RWPE2 (cell line): ENCODE results near the gene PTTG2.
"Not testable (repeated sequence)": the region's sequence is repeated elsewhere in the genome, so short reads cannot be mapped to it uniquely, and the experiment has no call there.

Experiments used
- ATAC-seq: fragments of 200-7000 bp; cut with Tn5 transposase; 3 replicates; pipeline ENCODE4 v1.9.1; 2021; ENCODE audit warnings: low read depth
- DNase-seq: peaks from one replicate; pipeline ENCODE4 v3.0.0-alpha.2; 2020; ENCODE audit warnings: low spot score
- H3K27ac ChIP-seq: fragments of 450-650 bp; 2 replicates; pipeline ENCODE4 v1.5.1; 2017; ENCODE audit warnings: mild to moderate bottlenecking; ENCODE audit not compliant: poor library complexity, severe bottlenecking
- H3K27me3 ChIP-seq: fragments of 250-450 bp; sonication (Bioruptor Pico); 2 replicates; pipeline ENCODE4 v1.5.1; 2021; ENCODE audit warnings: mild to moderate bottlenecking, moderate library complexity; ENCODE audit not compliant: insufficient read depth, poor library complexity, severe bottlenecking
- H3K36me3 ChIP-seq: fragments of 250-450 bp; sonication (Bioruptor Pico); 2 replicates; pipeline ENCODE4 v1.5.1; 2020; ENCODE audit warnings: low read depth, mild to moderate bottlenecking, moderate library complexity
- H3K4me1 ChIP-seq: fragments of 250-450 bp; sonication (Bioruptor Pico); 2 replicates; pipeline ENCODE4 v1.5.1; 2021; ENCODE audit warnings: mild to moderate bottlenecking, moderate library complexity; ENCODE audit not compliant: insufficient read depth, poor library complexity, severe bottlenecking
- H3K4me3 ChIP-seq: fragments of 250-450 bp; sonication (Bioruptor Pico); 2 replicates; pipeline ENCODE4 v1.5.1; 2021; ENCODE audit warnings: mild to moderate bottlenecking, moderate library complexity; ENCODE audit not compliant: severe bottlenecking
- H3K9me3 ChIP-seq: fragments of 250-450 bp; sonication (Bioruptor Pico); 2 replicates; pipeline ENCODE4 v1.5.1; 2021; ENCODE audit warnings: mild to moderate bottlenecking, moderate library complexity; ENCODE audit not compliant: severe bottlenecking
- CTCF ChIP-seq: fragments of 450-650 bp; IDR thresholded peaks from one replicate; pipeline ENCODE4 v1.5.1; 2017; ENCODE audit warnings: mild to moderate bottlenecking, moderate library complexity; ENCODE audit not compliant: poor library complexity, severe bottlenecking

Gene PTTG2

DNA sequence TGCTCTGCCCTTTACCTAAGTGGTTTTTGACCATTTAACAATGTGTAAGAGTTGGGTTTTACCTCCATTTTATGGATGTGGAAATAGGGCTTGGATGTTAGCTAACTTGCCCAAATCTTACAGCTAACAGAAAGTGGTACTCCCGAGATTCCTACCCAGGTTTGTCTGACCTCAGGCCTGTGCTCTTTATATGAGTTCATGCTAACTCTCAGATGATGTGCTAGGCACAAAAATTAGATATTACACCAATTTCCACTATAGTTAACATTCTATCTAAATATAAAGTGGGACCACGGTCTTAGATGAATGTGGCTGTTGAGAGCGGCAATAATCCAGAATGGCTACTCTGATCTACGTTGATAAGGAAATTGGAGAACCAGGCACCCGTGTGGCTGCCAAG is at the start of gene PTTG2:
Gene PTTG2 (plus strand): TSS at position 301 of the 400 bp plus-strand sequence. CDS start 37 bp downstream, at position 338.
- TF ChIP-seq CTCF, result no peak
- ATAC-seq, result no peak
- no peak for DNase-seq
- no peaks in the 10 kb centered on the region for H3K9me3 ChIP-seq
- H3K4me3 ChIP-seq, result no peak within 1 kb of the TSS
- no peaks in the 10 kb centered on the region for H3K36me3 ChIP-seq
- H3K27ac ChIP-seq, result no peak within 1 kb of the TSS
- no peaks in the 10 kb centered on the region for H3K4me1 ChIP-seq
- no peaks in the 10 kb centered on the region for H3K27me3 ChIP-seq

DNA sequence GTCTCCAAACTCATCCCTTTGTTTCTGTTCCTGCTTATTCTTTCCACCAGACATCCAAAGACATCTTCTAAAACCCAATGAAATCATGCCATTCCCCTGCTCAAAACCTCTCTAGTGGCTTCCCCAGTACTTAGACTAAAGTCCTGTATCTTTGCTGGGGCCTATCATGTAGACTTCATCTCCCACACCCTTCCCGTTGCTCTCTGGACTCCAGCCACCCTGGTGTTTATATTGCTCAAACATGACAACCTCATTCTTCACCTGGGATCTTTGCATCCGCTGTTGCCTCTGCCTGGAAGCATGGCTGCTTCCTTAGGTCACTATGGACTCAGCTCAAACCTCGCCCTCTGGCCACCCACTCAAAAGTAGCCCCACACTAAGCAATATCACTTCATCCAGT is 45.7 kb upstream of the PTTG2 start:
- ATAC-seq, result no peak
- no peak for TF ChIP-seq CTCF
- no peak for DNase-seq

GRCh38 chr4:37917388-37917787 is 42.8 kb upstream of the PTTG2 start:
- no peak for TF ChIP-seq CTCF
- H3K27ac ChIP-seq, result no peak overlapping the region
- H3K4me3 ChIP-seq, result no peak overlapping the region
- no peaks in the 10 kb centered on the region for H3K36me3 ChIP-seq
- DNase-seq (no peak), ATAC-seq (no peak)
- H3K27me3 ChIP-seq, result no peaks in the 10 kb centered on the region
- no peaks in the 10 kb centered on the region for H3K9me3 ChIP-seq
- H3K4me1 ChIP-seq, result no peaks in the 10 kb centered on the region

More for the DNA sequence above, 45.7 kb upstream of the PTTG2 start:
- H3K27me3 ChIP-seq, result no peaks in the 10 kb centered on the region
- H3K36me3 ChIP-seq, result no peaks in the 10 kb centered on the region
- no peak overlapping the region for H3K4me3 ChIP-seq
- H3K27ac ChIP-seq, result no peak overlapping the region
- H3K9me3 ChIP-seq, result no peaks in the 10 kb centered on the region
- H3K4me1 ChIP-seq, result no peaks in the 10 kb centered on the region

GRCh38 chr4:37918653-37919052 is 41.5 kb upstream of the PTTG2 start:
- Histone ChIP-seq H3K9me3 (no peaks in the 10 kb centered on the region), H3K27ac (no peak overlapping the region), H3K4me3 (no peak overlapping the region), H3K36me3 (no peaks in the 10 kb centered on the region), H3K27me3 (no peaks in the 10 kb centered on the region), H3K4me1 (no peaks in the 10 kb centered on the region)
- ATAC-seq (no peak), DNase-seq (no peak)
- TF ChIP-seq CTCF, result no peak

DNA sequence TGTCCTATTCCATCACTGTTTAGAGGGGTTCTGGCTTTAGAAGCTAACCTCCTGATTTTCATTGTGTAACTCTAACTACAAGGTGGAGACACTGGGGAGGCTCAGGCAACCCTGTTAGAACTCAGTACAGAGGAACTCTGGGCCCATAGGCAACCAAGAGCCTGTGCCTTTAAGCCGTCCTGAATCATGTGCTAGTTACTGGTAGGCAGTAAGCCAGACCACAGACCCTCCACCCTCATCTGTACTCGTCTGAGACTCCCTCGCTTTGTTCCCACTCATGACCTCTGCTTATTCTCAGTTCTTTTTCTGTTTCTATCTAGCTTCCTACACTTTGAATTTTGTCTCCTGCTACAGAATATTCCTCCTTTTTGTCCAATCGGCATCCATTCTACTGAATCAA is 37.9 kb upstream of the PTTG2 start:
- no peak for TF ChIP-seq CTCF
- Histone ChIP-seq H3K27me3 (no peaks in the 10 kb centered on the region), H3K36me3 (no peaks in the 10 kb centered on the region), H3K9me3 (no peaks in the 10 kb centered on the region), H3K4me3 (no peak overlapping the region), H3K4me1 (no peaks in the 10 kb centered on the region), H3K27ac (no peak overlapping the region)
- ATAC-seq (peak; percentile 58; the same call in 2 of the 3 replicates), DNase-seq (no peak)

GRCh38 chr4:37923089-37923488 is 37.1 kb upstream of the PTTG2 start:
- not testable (repeated sequence) for H3K9me3 ChIP-seq, ATAC-seq, H3K4me1 ChIP-seq, H3K27ac ChIP-seq, DNase-seq, H3K36me3 ChIP-seq, H3K4me3 ChIP-seq, H3K27me3 ChIP-seq
